ENCODE data around the gene TENM4. TPM values are rescaled to one million over a fixed set of nuclear protein-coding genes. Genes with fewer than 3 reads are reported as not detected.

TENM4 gene
- polyA plus RNA-seq, 1 of the 3 experiments (the other 2 are of a cell fraction) = 16.7 TPM

GRCh38 chr11:78855116-78855515 lies 585.7 kb downstream of the TENM4 start:
- no peaks in the 10 kb centered on the region for H3K9me3 ChIP-seq
- H3K4me1 ChIP-seq (ENCODE audit: control insufficient read depth in 1 of 2, insufficient read depth in 2 of 2, low read depth in 1 of 2, low read length in 1 of 2) = peaks cover 8 to 72% of the 10 kb centered on the region in 2 experiments; a peak in 3 of 4 replicates
- no peak overlapping the region for H2AFZ ChIP-seq (ENCODE audit: low read depth)
- CTCF ChIA-PET = interaction anchor here (0.6 to 3.8 kb wide), 3 partner anchors 106 to 209 kb away, joined by 3 to 14 read pairs (median 4); no protein-coding TSS in a partner anchor
- peaks cover 15% of the 10 kb centered on the region for H3F3A ChIP-seq (replicated peaks; ENCODE audit: insufficient read depth)
- peaks cover 0 to 24% of the 10 kb centered on the region in 2 experiments for H3K36me3 ChIP-seq (replicated peaks in 1 of 2; ENCODE audit: control insufficient read depth in 1 of 2, insufficient read depth in 2 of 2, low read length in 1 of 2)
- no peaks in the 10 kb centered on the region for H3K9me2 ChIP-seq
- POLR2A ChIA-PET = no interaction called here
- no peaks in the 10 kb centered on the region for H4K20me1 ChIP-seq (ENCODE audit: insufficient read depth)
- H3K9ac ChIP-seq = no peak overlapping the region
- no peak overlapping the region for H3K4me3 ChIP-seq (ENCODE audit: low read depth in 2 of 2, low read length in 1 of 2)
- H3K27ac ChIP-seq (ENCODE audit: low read depth in 2 of 2, low read length in 1 of 2) = peak overlapping the region in 1 of 2 experiments; percentile 99; a peak in 2 of 4 replicates
- H3K4me2 ChIP-seq = no peak overlapping the region
- TF ChIP-seq TCF12 (IDR thresholded peaks at IDR 0.05) (peak; percentile 62), YY1 (IDR thresholded peaks at IDR 0.05; ENCODE audit: low read depth) (no peak), NFIC (IDR thresholded peaks at IDR 0.05; ENCODE audit: borderline replicate concordance) (no peak)
- TF ChIP-seq, protein P1, sequence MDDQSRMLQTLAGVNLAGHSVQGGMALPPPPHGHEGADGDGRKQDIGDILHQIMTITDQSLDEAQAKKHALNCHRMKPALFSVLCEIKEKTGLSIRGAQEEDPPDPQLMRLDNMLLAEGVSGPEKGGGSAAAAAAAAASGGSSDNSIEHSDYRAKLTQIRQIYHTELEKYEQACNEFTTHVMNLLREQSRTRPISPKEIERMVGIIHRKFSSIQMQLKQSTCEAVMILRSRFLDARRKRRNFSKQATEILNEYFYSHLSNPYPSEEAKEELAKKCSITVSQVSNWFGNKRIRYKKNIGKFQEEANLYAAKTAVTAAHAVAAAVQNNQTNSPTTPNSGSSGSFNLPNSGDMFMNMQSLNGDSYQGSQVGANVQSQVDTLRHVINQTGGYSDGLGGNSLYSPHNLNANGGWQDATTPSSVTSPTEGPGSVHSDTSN (IDR thresholded peaks at IDR 0.05) = peak; percentile 73
- TF ChIP-seq, protein P2, sequence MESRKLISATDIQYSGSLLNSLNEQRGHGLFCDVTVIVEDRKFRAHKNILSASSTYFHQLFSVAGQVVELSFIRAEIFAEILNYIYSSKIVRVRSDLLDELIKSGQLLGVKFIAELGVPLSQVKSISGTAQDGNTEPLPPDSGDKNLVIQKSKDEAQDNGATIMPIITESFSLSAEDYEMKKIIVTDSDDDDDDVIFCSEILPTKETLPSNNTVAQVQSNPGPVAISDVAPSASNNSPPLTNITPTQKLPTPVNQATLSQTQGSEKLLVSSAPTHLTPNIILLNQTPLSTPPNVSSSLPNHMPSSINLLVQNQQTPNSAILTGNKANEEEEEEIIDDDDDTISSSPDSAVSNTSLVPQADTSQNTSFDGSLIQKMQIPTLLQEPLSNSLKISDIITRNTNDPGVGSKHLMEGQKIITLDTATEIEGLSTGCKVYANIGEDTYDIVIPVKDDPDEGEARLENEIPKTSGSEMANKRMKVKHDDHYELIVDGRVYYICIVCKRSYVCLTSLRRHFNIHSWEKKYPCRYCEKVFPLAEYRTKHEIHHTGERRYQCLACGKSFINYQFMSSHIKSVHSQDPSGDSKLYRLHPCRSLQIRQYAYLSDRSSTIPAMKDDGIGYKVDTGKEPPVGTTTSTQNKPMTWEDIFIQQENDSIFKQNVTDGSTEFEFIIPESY (IDR thresholded peaks at IDR 0.05; ENCODE audit: borderline replicate concordance, low read depth) = no peak
- H3K79me2 ChIP-seq (ENCODE audit: insufficient read depth) = no peaks in the 10 kb centered on the region
- no peak for DNase-seq
- no peaks in the 10 kb centered on the region for H3K27me3 ChIP-seq (ENCODE audit: insufficient read depth)

- Histone ChIP-seq H3K9me3 (no peaks in the 10 kb centered on the region), H3K4me3 (ENCODE audit: low read depth in 2 of 2, low read length in 1 of 2) (no peak overlapping the region), H3K79me2 (ENCODE audit: insufficient read depth) (no peaks in the 10 kb centered on the region), H3F3A (replicated peaks; ENCODE audit: insufficient read depth) (peaks cover 12% of the 10 kb centered on the region), H3K27me3 (ENCODE audit: insufficient read depth) (no peaks in the 10 kb centered on the region), H3K4me2 (no peak overlapping the region), H4K20me1 (ENCODE audit: insufficient read depth) (no peaks in the 10 kb centered on the region), H3K4me1 (ENCODE audit: control insufficient read depth in 1 of 2, insufficient read depth in 2 of 2, low read depth in 1 of 2, low read length in 1 of 2) (peaks cover 8 to 64% of the 10 kb centered on the region in 2 experiments; a peak in 3 of 4 replicates), H2AFZ (ENCODE audit: low read depth) (no peak overlapping the region), H3K9me2 (no peaks in the 10 kb centered on the region), H3K9ac (no peak overlapping the region), H3K27ac (ENCODE audit: low read depth in 2 of 2, low read length in 1 of 2) (peak overlapping the region in 1 of 2 experiments; percentile 87; a peak in 2 of 4 replicates), H3K36me3 (replicated peaks in 1 of 2; ENCODE audit: control insufficient read depth in 1 of 2, insufficient read depth in 2 of 2, low read length in 1 of 2) (peaks cover 0 to 28% of the 10 kb centered on the region in 2 experiments)
- 88% methylated on average over 2 of the region's 3 CpGs for WGBS (ENCODE audit: low lambda C conversion rate)
- CTCF ChIA-PET = interaction anchor here (3.8 kb wide), 1 partner anchor 207 kb away, joined by 14 read pairs; no protein-coding TSS in a partner anchor
- TF ChIP-seq RXRA (IDR thresholded peaks at IDR 0.05; ENCODE audit: borderline replicate concordance, low read depth) = no peak
- TF ChIP-seq GATA2 (CRISPR knock-in tag; IDR thresholded peaks at IDR 0.05) = no peak
- no peak for TF ChIP-seq YY1 (IDR thresholded peaks at IDR 0.05; ENCODE audit: low read depth)
- no peak for TF ChIP-seq GABPA (IDR thresholded peaks at IDR 0.05; ENCODE audit: low read depth)
- TF ChIP-seq MXI1 (IDR thresholded peaks at IDR 0.05; ENCODE audit: low read depth, low read length) = no peak
- TF ChIP-seq, protein P1 (IDR thresholded peaks at IDR 0.05) = no peak
- POLR2A ChIA-PET = no interaction called here
- DNase-seq = no peak
These were observed 587.3 kb downstream of the TENM4 start for GRCh38 chr11:78853521-78853920.

Data from SK-N-SH (cell line).